ENCODE results near the gene FLT1. TPM values are rescaled to one million over a fixed set of nuclear protein-coding genes. Genes with fewer than 3 reads are reported as not detected.

The FLT1 gene
- total and polyA plus RNA-seq, 2 of the 13 experiments (the other 11 are each of a cell fraction or from before 2014, with no cell fraction given): 0.02 TPM; not detected in 1

- H4K20me1 ChIP-seq (ENCODE audit: insufficient read depth, low read length): no peaks in the 10 kb centered on the region
- in situ Hi-C loops (cut with HindIII; ENCODE audit: extremely low pct_ligation_motif_present, low pct_unique_long_range_greater_than_20kb): no loop called here
- H3K79me2 ChIP-seq (ENCODE audit: insufficient read depth, low read length): no peaks in the 10 kb centered on the region
- H3K27me3 ChIP-seq (ENCODE audit: control insufficient read depth in 1 of 2, insufficient read depth in 2 of 2, low read length in 2 of 2): peaks cover 2 to 49% of the 10 kb centered on the region in 2 experiments; a peak in 4 of 5 replicates
- WGBS (ENCODE audit: low lambda C conversion rate): 14% methylated on average over 11 of the region's 33 CpGs
- FAIRE-seq (no peak), ATAC-seq (no peak), DNase-seq (ENCODE audit: low spot score) (no peak)
- ChIA-PET POLR2A (no interaction called here), CTCF (ENCODE audit: low intra/inter-chr PET ratio, low total read pairs) (no interaction called here)
- no peak overlapping the region for H3K27ac ChIP-seq (ENCODE audit: extremely low read length, insufficient read depth, low read length)
- no peak overlapping the region for H3K9ac ChIP-seq (ENCODE audit: insufficient read depth, low read depth, low read length)
- no peak overlapping the region for H2AFZ ChIP-seq (ENCODE audit: low read length)
- no peak overlapping the region for H3K4me3 ChIP-seq (replicated peaks in 1 of 3; ENCODE audit: insufficient read depth in 1 of 3, low read depth in 2 of 3, low read length in 3 of 3)
- H3K36me3 ChIP-seq (replicated peaks in 1 of 2; ENCODE audit: control insufficient read depth in 1 of 2, insufficient read depth in 2 of 2, low read length in 2 of 2): no peaks in the 10 kb centered on the region
- H3K4me1 ChIP-seq (ENCODE audit: insufficient read depth, low read length): no peaks in the 10 kb centered on the region
- intact Hi-C loops (cut with micrococcal nuclease; ENCODE audit: unreplicated experiment): no loop called here
- no TSS peak for BruUV-seq (replicated peaks)
- no peak overlapping the region for H3K4me2 ChIP-seq (ENCODE audit: low read depth, low read length)
- H3K9me3 ChIP-seq (ENCODE audit: low read length): no peaks in the 10 kb centered on the region
- TF ChIP-seq CREB1 (IDR thresholded peaks at IDR 0.05) (no peak), CREB1 (CRISPR knock-in tag; IDR thresholded peaks at IDR 0.05) (no peak), MED1 (CRISPR knock-in tag; IDR thresholded peaks at IDR 0.05) (no peak), IRF9 (CRISPR knock-in tag; IDR thresholded peaks at IDR 0.05; ENCODE audit: borderline replicate concordance) (no peak), ZMYM4 (CRISPR knock-in tag; IDR thresholded peaks at IDR 0.05) (no peak), HNRNPLL (IDR thresholded peaks at IDR 0.05; ENCODE audit: low read depth, low read length, poor library complexity, severe bottlenecking) (no peak), ELF3 (CRISPR knock-in tag; IDR thresholded peaks at IDR 0.05) (no peak), EEA1 (CRISPR knock-in tag; IDR thresholded peaks at IDR 0.05; ENCODE audit: borderline replicate concordance) (no peak), POLR2AphosphoS5 (IDR thresholded peaks at IDR 0.05; ENCODE audit: low read depth, low read length) (no peak), ZBTB7A (CRISPR knock-in tag; IDR thresholded peaks at IDR 0.05) (no peak), FOXA3 (CRISPR knock-in tag; IDR thresholded peaks at IDR 0.05) (no peak), ZNF407 (CRISPR knock-in tag; IDR thresholded peaks at IDR 0.05; ENCODE audit: not compliant biosample characterization) (no peak)
Observed at GRCh38 chr13:28495538-28496187, 735 bp upstream of the FLT1 start.
